K562 (cell line): ENCODE results near the gene RAB13. TPM values are rescaled to one million over a fixed set of nuclear protein-coding genes. Genes with fewer than 3 reads are reported as not detected.
A peak's percentile ranks its signal among the peaks of the same experiment; 100 is the strongest.

Experiments used
- ATAC-seq: fragments of 200-7000 bp; cut with Tn5 transposase; 3 replicates; pipeline ENCODE4 v1.9.1; 2020; ENCODE audit warnings: moderate library complexity
- BruUV-seq: library from RNA; stranded (reverse); fragments of 400-500 nt; replicated peaks from 2 replicates; lab custom pipeline; 2021; lab: Mats Ljungman, UMichigan
- CTCF ChIA-PET: fragments of 300-600 bp; formaldehyde crosslinking; extraction: SDS; loops from one replicate; lab custom pipeline; 2021; ENCODE audit warnings: low intra/inter-chr PET ratio; lab: Yijun Ruan, JAX
- POLR2A ChIA-PET: fragments of 300-600, 350-650 bp; sonication (Branson Sonifier 250); formaldehyde crosslinking; extraction: SDS; loops from one replicate; lab custom pipeline; 2021; ENCODE audit warnings: antibody characterized with exemption, inconsistent platforms; lab: Yijun Ruan, JAX
- DNase-seq, 4 experiments: peaks; one replicate each; pipeline versions ENCODE4 v3.0.0 to v3.0.0-alpha.2; 2011 to 2018; ENCODE audit warnings: low spot score in 3 of 4, mixed read lengths in 3 of 4; ENCODE audit errors: extremely low read depth in 1 of 4
- FAIRE-seq: peaks from 2 replicates; lab custom pipeline; 2011; peaks lifted over from hg19 to GRCh38; lab: Jason Lieb, UNC
- H2AFZ ChIP-seq: 2 replicates; pipeline ENCODE4 v1.6.0; 2011; ENCODE audit warnings: low read depth, low read length, control low read depth, inconsistent platforms
- H3K27ac ChIP-seq: fragments of 200-600 bp; 3 replicates; pipeline ENCODE4 v1.8.0; 2011; ENCODE audit warnings: low read depth, mild to moderate bottlenecking, control low read depth, inconsistent platforms, low read length, moderate library complexity, mixed read lengths; ENCODE audit errors: extremely low read depth
- H3K27me3 ChIP-seq, 2 experiments: fragments of 300-600 bp in 1 of 2; 2 replicates in 1 of 2; 3 replicates in 1 of 2; pipeline versions ENCODE4 v1.6.0 to v1.8.0; 2011; ENCODE audit warnings: inconsistent platforms in 2 of 2, low read length in 2 of 2, mild to moderate bottlenecking in 1 of 2, mixed read lengths in 1 of 2, moderate library complexity in 1 of 2; ENCODE audit not compliant: control insufficient read depth in 2 of 2, insufficient read depth in 2 of 2
- H3K36me3 ChIP-seq: fragments of 300-600 bp; 3 replicates; pipeline ENCODE4 v1.8.0; 2011; ENCODE audit warnings: mild to moderate bottlenecking, low read length, inconsistent platforms; ENCODE audit not compliant: control insufficient read depth, insufficient read depth
- H3K4me1 ChIP-seq, 2 experiments: fragments of 200-600 bp in 1 of 2; replicated peaks in 1 of 2; 2 replicates in 1 of 2; 3 replicates in 1 of 2; pipeline versions ENCODE4 v1.5.1 to v1.8.0; 2011; ENCODE audit warnings: inconsistent platforms in 2 of 2, low read length in 2 of 2, mild to moderate bottlenecking in 1 of 2, mixed read lengths in 1 of 2, moderate library complexity in 1 of 2; ENCODE audit not compliant: control insufficient read depth in 2 of 2, insufficient read depth in 2 of 2
- H3K4me2 ChIP-seq: 2 replicates; pipeline ENCODE4 v1.6.1; 2011; ENCODE audit warnings: low read length, control low read depth, inconsistent platforms, mixed read lengths; ENCODE audit not compliant: insufficient read depth
- H3K4me3 ChIP-seq: fragments of 200-600 bp; sonication (generic), shearing (Covaris generic); 2 replicates; pipeline ENCODE4 v1.5.1; 2016; ENCODE audit warnings: control low read depth, inconsistent platforms
- H3K79me2 ChIP-seq: fragments of 200-600 bp; 3 replicates; pipeline ENCODE4 v1.8.0; 2011; ENCODE audit warnings: low read length, inconsistent platforms; ENCODE audit not compliant: control insufficient read depth, insufficient read depth
- H3K9ac ChIP-seq, 2 experiments: 2 replicates each; pipeline versions ENCODE4 v1.6.0 to v1.6.1; 2011; ENCODE audit warnings: low read depth in 2 of 2, low read length in 2 of 2, control low read depth in 1 of 2, inconsistent platforms in 1 of 2, mild to moderate bottlenecking in 1 of 2, mixed read lengths in 1 of 2; ENCODE audit not compliant: insufficient read depth in 1 of 2
- H3K9me1 ChIP-seq: one replicate; pipeline ENCODE4 v1.6.0; 2011; ENCODE audit warnings: inconsistent platforms, mild to moderate bottlenecking, low read length, moderate library complexity; ENCODE audit not compliant: control insufficient read depth, insufficient read depth
- H3K9me3 ChIP-seq: replicated peaks from 2 replicates; pipeline ENCODE4 v1.5.1; 2011; ENCODE audit warnings: low read depth, low read length, inconsistent platforms; ENCODE audit not compliant: control insufficient read depth, insufficient read depth
- H4K20me1 ChIP-seq: replicated peaks from 2 replicates; pipeline ENCODE4 v1.6.1; 2011; ENCODE audit warnings: low read length, inconsistent platforms, mixed read lengths; ENCODE audit not compliant: control insufficient read depth, insufficient read depth
- POLR2G ChIP-seq: fragments of 200-400 bp; formaldehyde crosslinking; IDR thresholded peaks from 2 replicates; pipeline ENCODE4 v1.6.1; 2017; ENCODE audit warnings: low read depth, mild to moderate bottlenecking, antibody characterized with exemption, low read length, moderate library complexity
- RBFOX2 ChIP-seq: fragments of 200-400 bp; formaldehyde crosslinking; IDR thresholded peaks from 2 replicates; pipeline ENCODE4 v1.6.1; 2017; ENCODE audit warnings: low read depth, mild to moderate bottlenecking, low read length, moderate library complexity
- WGBS: fragments of 100-300 bp; shearing (Covaris generic); methylation state at CpG from one replicate; pipeline ENCODE4 v1.1.6; 2016; ENCODE audit warnings: low coverage, mixed read lengths; ENCODE audit not compliant: insufficient coverage; ENCODE audit errors: missing lambda C conversion rate; 5-methylcytosine and 5-hydroxymethylcytosine counted together
- in situ Hi-C: fragments of 300-500 bp; cut with MboI; formaldehyde crosslinking; loops from 4 replicates; pipeline ENCODE4 v1.15.0; 2018; ENCODE audit warnings: inconsistent platforms, mixed read lengths
- intact Hi-C: fragments of 100-400 bp; cut with micrococcal nuclease; formaldehyde crosslinking; loops from 2 replicates; pipeline ENCODE4 v1.14.2; 2022
- polyA plus RNA-seq, 8 experiments: library from polyadenylated mRNA; depleted of rRNA in 4 of 8; stranded (reverse) in 5 of 8; unstranded in 3 of 8; fragments of >200 nt; fragmentation: Nextera tagmentation in 2 of 8; fragmentation: Illumina TruSeq in 1 of 8; extraction: Ambion mirVana in 2 of 8; extraction: Trizol in 1 of 8; gene quantifications; 2 replicates each; pipeline versions ENCODE4 v1.2.1 to v1.2.3, GENCODE V29; 2011 to 2014; ENCODE audit warnings: inconsistent platforms in 1 of 8, missing spikeins in 1 of 8
- total RNA-seq, 7 experiments: library from RNA; depleted of rRNA in 6 of 7; stranded (reverse); fragments of >200 nt in 6 of 7; fragmentation: Illumina TruSeq in 2 of 7; extraction: Trizol in 2 of 7; gene quantifications; 2 replicates each; pipeline versions ENCODE4 v1.2.1 to v1.2.3, GENCODE V29; 2011 to 2021; ENCODE audit warnings: low replicate concordance in 1 of 7
- TF ChIP-seq, protein P1 (sequence below): fragments of 450-650 bp; formaldehyde crosslinking; IDR thresholded peaks from 2 replicates; pipeline ENCODE4 v1.4.0; 2020; ENCODE audit warnings: mild to moderate bottlenecking, moderate library complexity

RAB13 gene
- total and polyA plus RNA-seq, 9 of the 15 experiments (the other 6 are each of a cell fraction or from before 2014, with no cell fraction given), result 22.3 to 100 (median 39.8) TPM

GRCh38 chr1:153960206-153960605 is 25.9 kb downstream of the RAB13 start:
- peaks cover 28% of the 10 kb centered on the region; the same call in 2 of the 3 replicates for H3K36me3 ChIP-seq
- ChIA-PET CTCF (no interaction called here), POLR2A (interaction anchor here (1.1 to 4.9 kb wide), 6 partner anchors 13 to 37 kb away, joined by 4 to 39 read pairs (median 10); partner anchors contain the start of genes DENND4B, GATAD2B, JTB and RPS27)
- H3K9me3 ChIP-seq, result no peaks in the 10 kb centered on the region
- H4K20me1 ChIP-seq, result peaks cover 9% of the 10 kb centered on the region; the same call in 1 of the 2 replicates
- H3K4me1 ChIP-seq, result peaks cover 30 to 37% of the 10 kb centered on the region in 2 experiments
- no peak overlapping the region; the same call in 1 of the 2 replicates for H3K4me2 ChIP-seq
- peak overlapping the region in 1 of 2 experiments; percentile 46; a peak in 1 of 4 replicates for H3K9ac ChIP-seq
- DNase-seq (no peak), ATAC-seq (no peak), FAIRE-seq (no peak)
- WGBS, result 89% methylated on average over 11 of the region's 11 CpGs
- H2AFZ ChIP-seq, result no peak overlapping the region
- TF ChIP-seq POLR2G (0 out of 2 replicates have a peak, but pooled peaks have one; percentile 21), RBFOX2 (peak; percentile 38)
- TF ChIP-seq, protein P1, sequence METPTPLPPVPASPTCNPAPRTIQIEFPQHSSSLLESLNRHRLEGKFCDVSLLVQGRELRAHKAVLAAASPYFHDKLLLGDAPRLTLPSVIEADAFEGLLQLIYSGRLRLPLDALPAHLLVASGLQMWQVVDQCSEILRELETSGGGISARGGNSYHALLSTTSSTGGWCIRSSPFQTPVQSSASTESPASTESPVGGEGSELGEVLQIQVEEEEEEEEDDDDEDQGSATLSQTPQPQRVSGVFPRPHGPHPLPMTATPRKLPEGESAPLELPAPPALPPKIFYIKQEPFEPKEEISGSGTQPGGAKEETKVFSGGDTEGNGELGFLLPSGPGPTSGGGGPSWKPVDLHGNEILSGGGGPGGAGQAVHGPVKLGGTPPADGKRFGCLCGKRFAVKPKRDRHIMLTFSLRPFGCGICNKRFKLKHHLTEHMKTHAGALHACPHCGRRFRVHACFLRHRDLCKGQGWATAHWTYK, result no peak
- H3K27ac ChIP-seq, result no peak overlapping the region
- no TSS peak for BruUV-seq
- no peaks in the 10 kb centered on the region for H3K27me3 ChIP-seq
- intact Hi-C loops (no loop called here), in situ Hi-C loops (no loop called here)
- H3K9me1 ChIP-seq, result no peaks in the 10 kb centered on the region
- peaks cover 69% of the 10 kb centered on the region for H3K79me2 ChIP-seq
- H3K4me3 ChIP-seq, result no peak overlapping the region
